Measurements from ENCODE around the gene NMB. TPM values are rescaled to one million over a fixed set of nuclear protein-coding genes. Genes with fewer than 3 reads are reported as not detected.

NMB gene
- polyA plus RNA-seq, 1 of the 3 experiments (the other 2 are of a cell fraction) = 6.5 TPM

GRCh38 chr15:84681831-84682230 is 23.8 kb upstream of the NMB start:
- Histone ChIP-seq H3K9ac (no peak overlapping the region), H4K20me1 (ENCODE audit: insufficient read depth) (peaks cover 4% of the 10 kb centered on the region; the same call in 1 of the 2 replicates), H3K27ac (ENCODE audit: low read depth in 2 of 2, low read length in 1 of 2) (no peak overlapping the region), H3K4me3 (ENCODE audit: low read depth in 2 of 2, low read length in 1 of 2) (no peak overlapping the region), H3K4me1 (ENCODE audit: control insufficient read depth in 1 of 2, insufficient read depth in 2 of 2, low read depth in 1 of 2, low read length in 1 of 2) (peaks cover 0 to 4% of the 10 kb centered on the region in 2 experiments; a peak in 1 of 4 replicates), H3K9me2 (no peaks in the 10 kb centered on the region), H3K79me2 (ENCODE audit: insufficient read depth) (peaks cover 73% of the 10 kb centered on the region), H3F3A (replicated peaks; ENCODE audit: insufficient read depth) (peaks cover 28% of the 10 kb centered on the region), H3K27me3 (ENCODE audit: insufficient read depth) (no peaks in the 10 kb centered on the region), H3K4me2 (no peak overlapping the region), H3K36me3 (replicated peaks in 1 of 2; ENCODE audit: control insufficient read depth in 1 of 2, insufficient read depth in 2 of 2, low read length in 1 of 2) (peaks cover 13 to 77% of the 10 kb centered on the region in 2 experiments), H2AFZ (ENCODE audit: low read depth) (no peak overlapping the region), H3K9me3 (no peaks in the 10 kb centered on the region)
- CTCF ChIA-PET = interaction anchor here (1.3 kb wide), 1 partner anchor 13 kb away, joined by 4 read pairs; no protein-coding TSS in a partner anchor
- WGBS (ENCODE audit: low lambda C conversion rate) = 96% methylated on average over 3 of the region's 3 CpGs
- POLR2A ChIA-PET = no interaction called here
- no peak for DNase-seq
- TF ChIP-seq TEAD4 (IDR thresholded peaks at IDR 0.05; ENCODE audit: borderline replicate concordance, insufficient read depth) (no peak), CHD2 (IDR thresholded peaks at IDR 0.05; ENCODE audit: low read length, partially characterized antibody) (no peak), MEF2A (IDR thresholded peaks at IDR 0.05; ENCODE audit: borderline replicate concordance, low read depth) (no peak), USF1 (IDR thresholded peaks at IDR 0.05; ENCODE audit: borderline replicate concordance, low read depth) (no peak), TAF1 (IDR thresholded peaks at IDR 0.05; ENCODE audit: borderline replicate concordance, low read depth, low read length) (no peak), ELF1 (IDR thresholded peaks at IDR 0.05) (no peak), ZBTB33 (IDR thresholded peaks at IDR 0.05; ENCODE audit: borderline replicate concordance, low read depth) (no peak), RXRA (IDR thresholded peaks at IDR 0.05; ENCODE audit: borderline replicate concordance, low read depth) (no peak), GABPA (IDR thresholded peaks at IDR 0.05; ENCODE audit: low read depth) (no peak), EP300 (IDR thresholded peaks at IDR 0.05; ENCODE audit: borderline replicate concordance in 1 of 2, low read depth in 1 of 2, low read length in 1 of 2) (no peak), REST (IDR thresholded peaks at IDR 0.05; ENCODE audit: low read depth, low read length) (no peak), RFX5 (IDR thresholded peaks at IDR 0.05; ENCODE audit: low read length) (no peak), PBX3 (IDR thresholded peaks at IDR 0.05) (no peak), CTCF (IDR thresholded peaks at IDR 0.05) (no peak), EZH2phosphoT487 (IDR thresholded peaks at IDR 0.05; ENCODE audit: borderline replicate concordance, low read depth) (no peak)

Data from SK-N-SH (cell line).